WTC11 (cell line): ENCODE measurements around the gene HCFC1.

Source experiments
- ATF2 ChIP-seq: sonication (generic); formaldehyde crosslinking; IDR thresholded peaks from 2 replicates; pipeline ENCODE4 v1.8.1; 2022; ENCODE audit warnings: low read depth, missing genetic modification reagents, borderline replicate concordance
- CBFB ChIP-seq: sonication (generic); formaldehyde crosslinking; IDR thresholded peaks from 2 replicates; pipeline ENCODE4 v1.8.1; 2022; ENCODE audit warnings: mild to moderate bottlenecking, low read depth, missing genetic modification reagents
- CREB1 ChIP-seq: sonication (generic); formaldehyde crosslinking; IDR thresholded peaks from 2 replicates; pipeline ENCODE4 v1.8.0; 2023; ENCODE audit warnings: mild to moderate bottlenecking, missing genetic modification reagents
- CTCF ChIP-seq: fragments of 200-600 bp; IDR thresholded peaks from 2 replicates; pipeline ENCODE4 v1.8.0; 2022; ENCODE audit warnings: antibody characterized with exemption
- JAZF1 ChIP-seq: fragments of 250-450 bp; sonication (Bioruptor Pico); IDR thresholded peaks from 2 replicates; pipeline ENCODE4 v1.9.0; 2021; ENCODE audit warnings: moderate library complexity, mild to moderate bottlenecking, inconsistent platforms
- JUN ChIP-seq: sonication (generic); formaldehyde crosslinking; IDR thresholded peaks from 2 replicates; pipeline ENCODE4 v1.8.0; 2023; ENCODE audit warnings: mild to moderate bottlenecking, missing genetic modification reagents
- NFYB ChIP-seq: sonication (generic); formaldehyde crosslinking; conservative IDR thresholded peaks from 2 replicates; pipeline ENCODE4 v1.8.0; 2022; ENCODE audit warnings: low read depth, missing genetic modification reagents
- ZNF281 ChIP-seq: sonication (generic); formaldehyde crosslinking; IDR thresholded peaks from 2 replicates; pipeline ENCODE4 v1.8.0; 2023; ENCODE audit warnings: mild to moderate bottlenecking, missing genetic modification reagents

DNA sequence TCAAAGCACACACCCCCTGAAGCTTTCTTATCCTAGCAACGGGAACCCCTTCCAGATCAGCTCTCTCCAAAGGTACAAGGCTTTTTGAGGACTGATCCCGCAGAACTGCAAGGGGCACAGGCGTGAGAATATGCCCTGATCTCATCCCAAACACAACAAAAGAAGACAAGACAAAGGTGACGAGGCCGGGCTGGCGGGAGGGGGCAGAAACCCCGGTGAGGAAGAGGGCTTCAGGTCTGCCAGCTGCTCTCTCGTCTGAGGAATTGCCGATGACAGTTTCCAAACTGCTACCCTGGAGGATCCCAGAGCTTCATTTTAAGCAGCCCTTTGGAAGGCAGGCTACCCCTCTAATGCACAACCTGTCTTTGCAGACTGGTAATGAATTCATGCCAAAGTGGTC lies 3.4 kb downstream of the HCFC1 start:
- TF ChIP-seq CTCF (no peak), NFYB (no peak), ZNF281 (CRISPR knock-in tag) (no peak), CBFB (no peak), JAZF1 (CRISPR knock-in tag) (no peak), CREB1 (CRISPR knock-in tag) (no peak), JUN (CRISPR knock-in tag) (no peak), ATF2 (CRISPR knock-in tag) (no peak)
